Mucosa of descending colon (tissue), 3 donors: ENCODE measurements around the gene TRIM16. TPM values are rescaled to one million over a fixed set of nuclear protein-coding genes. Genes with fewer than 3 reads are reported as not detected.
"Not testable (repeated sequence)": the region's sequence is repeated elsewhere in the genome, so short reads cannot be mapped to it uniquely, and the experiment has no call there.

Experiments
- ATAC-seq: fragments of 200-7000 bp; cut with Tn5 transposase; one replicate; pipeline ENCODE4 v1.9.1; 2020; ENCODE audit warnings: mild to moderate bottlenecking, moderate library complexity
- DNase-seq, 3 donors: peaks; one replicate each; pipeline ENCODE4 v3.0.0-alpha.2; 2020
- H3K36me3 ChIP-seq: fragments of 200-600 bp; one replicate; pipeline ENCODE4 v1.8.0; 2021; ENCODE audit warnings: low read depth, mild to moderate bottlenecking
- H3K4me1 ChIP-seq: fragments of 200-600 bp; one replicate; pipeline ENCODE4 v1.8.0; 2021; ENCODE audit warnings: low read depth, mild to moderate bottlenecking
- H3K4me3 ChIP-seq: fragments of 200-600 bp; one replicate; pipeline ENCODE4 v1.8.0; 2021; ENCODE audit warnings: mild to moderate bottlenecking
- H3K9me3 ChIP-seq: fragments of 200-600 bp; one replicate; pipeline ENCODE4 v1.8.0; 2021; ENCODE audit warnings: mild to moderate bottlenecking
- CTCF ChIP-seq: fragments of 200-600 bp; IDR thresholded peaks from one replicate; pipeline ENCODE4 v1.8.0; 2022; ENCODE audit warnings: antibody characterized with exemption, mild to moderate bottlenecking
- intact Hi-C, 2 donors: fragments of 100-400 bp; cut with DNase I in 1 of 2; cut with micrococcal nuclease in 1 of 2; formaldehyde crosslinking; loops; one replicate each; pipeline versions ENCODE4 v1.11.0 to v1.11.1; 2022; cut with DNase I, micrococcal nuclease
- total RNA-seq, 3 donors: library from RNA; stranded (reverse); fragmentation: NEBNext Ultra II Directional in 2 of 3; extraction: Animal tissue kit (Norgen Biotek cat#: 25700) in 2 of 3; gene quantifications; one replicate each; pipeline versions ENCODE4 v1.2.1 to v1.2.4, GENCODE V29; 2021 to 2023
- donor health status: DM: no; HTN: no; CAD: no; lungs with moderate emphysema.
- donor health status: DM: no; HTN: no; CAD: no.
- donor health status: DM: no; HTN: yes; CAD: no.

TRIM16 gene
- total RNA-seq, 3 donors from 2014 or later: 20.1 to 22.8 (median 21.9) TPM

- H3K4me3 ChIP-seq, intact Hi-C loops, H3K4me1 ChIP-seq, DNase-seq, H3K9me3 ChIP-seq, ATAC-seq, H3K36me3 ChIP-seq: not testable (repeated sequence)
Observed at GRCh38 chr17:15675991-15676390, 8.1 kb downstream of the TRIM16 start.

GRCh38 chr17:15674640-15675039 lies 9.5 kb downstream of the TRIM16 start:
- intact Hi-C loops: not testable (repeated sequence)

GRCh38 chr17:15669526-15669925 lies 14.6 kb downstream of the TRIM16 start:
- ATAC-seq, DNase-seq, H3K4me3 ChIP-seq, intact Hi-C loops, H3K36me3 ChIP-seq, H3K4me1 ChIP-seq, H3K9me3 ChIP-seq: not testable (repeated sequence)

More at GRCh38 chr17:15674640-15675039, 9.5 kb downstream of the TRIM16 start:
- not testable (repeated sequence) for H3K9me3 ChIP-seq, H3K36me3 ChIP-seq, H3K4me1 ChIP-seq, DNase-seq, ATAC-seq, H3K4me3 ChIP-seq

GRCh38 chr17:15663691-15664090 lies 20.4 kb downstream of the TRIM16 start:
- H3K9me3 ChIP-seq: no peaks in the 10 kb centered on the region
- H3K4me3 ChIP-seq: no peak overlapping the region
- no peaks in the 10 kb centered on the region for H3K36me3 ChIP-seq
- ATAC-seq (no peak), DNase-seq (no peak)
- no peak for TF ChIP-seq CTCF
- no peaks in the 10 kb centered on the region for H3K4me1 ChIP-seq
- intact Hi-C loops: no loop called here

- ATAC-seq: no peak
- H3K9me3 ChIP-seq: no peaks in the 10 kb centered on the region
- no peaks in the 10 kb centered on the region for H3K36me3 ChIP-seq
- no peak for DNase-seq
- intact Hi-C loops: no loop called here
- no peak overlapping the region for H3K4me3 ChIP-seq
- H3K4me1 ChIP-seq: no peaks in the 10 kb centered on the region
- no peak for TF ChIP-seq CTCF
Observed at GRCh38 chr17:15663176-15663575, 20.9 kb downstream of the TRIM16 start.

- no peak for TF ChIP-seq CTCF
Observed at GRCh38 chr17:15662681-15663080, 21.4 kb downstream of the TRIM16 start.

GRCh38 chr17:15660077-15660476 lies 24.0 kb downstream of the TRIM16 start:
- no peak for DNase-seq
- Histone ChIP-seq H3K4me3 (no peak overlapping the region), H3K4me1 (no peaks in the 10 kb centered on the region), H3K9me3 (no peaks in the 10 kb centered on the region), H3K36me3 (no peaks in the 10 kb centered on the region)
- intact Hi-C loops: no loop called here
- TF ChIP-seq CTCF: no peak
- ATAC-seq: no peak

More at GRCh38 chr17:15662681-15663080, 21.4 kb downstream of the TRIM16 start:
- intact Hi-C loops: no loop called here
- H3K36me3 ChIP-seq: no peaks in the 10 kb centered on the region
- no peak overlapping the region for H3K4me3 ChIP-seq
- no peaks in the 10 kb centered on the region for H3K9me3 ChIP-seq
- no peak for ATAC-seq
- no peaks in the 10 kb centered on the region for H3K4me1 ChIP-seq
- no peak for DNase-seq
